NCI-H2029 (cell line): ENCODE results near the gene CFAP107.
A peak's percentile ranks its signal among the peaks of the same experiment; 100 is the strongest.
"Not testable (repeated sequence)": the region's sequence is repeated elsewhere in the genome, so short reads cannot be mapped to it uniquely, and the experiment has no call there.

Experiments used
- DNase-seq: peaks from one replicate; lab custom pipeline; 2025; lab: John Stamatoyannopoulos, UW

Gene CFAP107, protein sequence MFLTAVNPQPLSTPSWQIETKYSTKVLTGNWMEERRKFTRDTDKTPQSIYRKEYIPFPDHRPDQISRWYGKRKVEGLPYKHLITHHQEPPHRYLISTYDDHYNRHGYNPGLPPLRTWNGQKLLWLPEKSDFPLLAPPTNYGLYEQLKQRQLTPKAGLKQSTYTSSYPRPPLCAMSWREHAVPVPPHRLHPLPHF

DNA sequence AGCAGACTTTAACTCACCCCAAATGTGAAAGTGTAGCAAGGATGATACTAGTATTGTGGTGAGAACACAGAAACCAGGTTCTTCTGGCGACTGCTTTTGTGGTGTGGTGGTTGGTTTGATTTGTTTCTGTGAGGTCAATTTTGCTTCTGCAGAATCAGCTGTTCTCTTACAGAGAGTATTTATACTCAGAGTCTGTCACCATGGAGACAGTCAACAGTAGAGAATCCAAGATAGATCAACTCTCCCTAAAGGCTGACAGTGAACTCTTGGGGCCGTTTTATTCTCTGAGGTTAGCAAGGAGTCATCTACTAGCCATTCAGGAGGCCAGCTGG lies at the start of gene CFAP107:
TSS of gene CFAP107 (plus strand) at position 209 of the 332 bp plus-strand sequence. CDS start 231 bp downstream, outside the sequence.
- DNase-seq, result peak; percentile 61

DNA sequence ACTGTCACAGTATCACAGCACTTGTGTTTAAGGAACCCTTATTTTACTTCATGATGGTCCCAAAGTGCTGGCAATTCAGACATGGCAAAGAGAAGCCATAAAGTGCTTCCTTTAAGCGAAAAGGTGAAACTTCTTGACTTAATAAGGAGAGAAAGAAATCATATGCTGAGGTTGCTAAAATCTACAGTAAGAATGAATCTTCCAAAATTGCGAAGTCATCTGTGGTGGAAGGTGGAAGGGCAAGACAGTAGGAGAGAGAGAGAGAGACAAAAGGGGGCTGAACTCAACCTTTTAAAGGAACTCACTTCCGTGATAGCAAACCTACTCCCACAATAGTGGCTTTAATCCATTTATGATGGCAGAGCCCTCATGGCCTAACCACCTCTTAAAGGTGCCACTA lies 49.3 kb upstream of the CFAP107 start:
- no peak for DNase-seq

DNA sequence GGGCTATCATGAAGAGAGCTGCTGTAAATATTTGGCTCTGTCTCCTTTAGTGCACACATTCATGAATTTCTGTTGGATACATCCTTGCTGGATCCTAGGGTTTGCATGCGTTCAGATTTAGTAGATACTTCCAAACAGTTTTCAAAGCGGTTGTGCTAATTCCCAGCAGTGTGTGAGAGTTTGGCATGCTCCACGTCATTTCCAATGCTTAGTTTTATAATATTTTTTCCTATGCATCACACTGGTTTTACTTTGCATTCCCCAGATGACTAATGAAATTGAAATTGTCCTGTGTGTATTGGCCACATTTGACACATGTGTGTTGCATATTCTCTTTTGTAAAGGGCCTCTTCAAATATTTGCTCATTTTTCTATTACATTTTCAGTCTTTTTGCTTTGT lies 48.6 kb upstream of the CFAP107 start:
- no peak for DNase-seq

DNA sequence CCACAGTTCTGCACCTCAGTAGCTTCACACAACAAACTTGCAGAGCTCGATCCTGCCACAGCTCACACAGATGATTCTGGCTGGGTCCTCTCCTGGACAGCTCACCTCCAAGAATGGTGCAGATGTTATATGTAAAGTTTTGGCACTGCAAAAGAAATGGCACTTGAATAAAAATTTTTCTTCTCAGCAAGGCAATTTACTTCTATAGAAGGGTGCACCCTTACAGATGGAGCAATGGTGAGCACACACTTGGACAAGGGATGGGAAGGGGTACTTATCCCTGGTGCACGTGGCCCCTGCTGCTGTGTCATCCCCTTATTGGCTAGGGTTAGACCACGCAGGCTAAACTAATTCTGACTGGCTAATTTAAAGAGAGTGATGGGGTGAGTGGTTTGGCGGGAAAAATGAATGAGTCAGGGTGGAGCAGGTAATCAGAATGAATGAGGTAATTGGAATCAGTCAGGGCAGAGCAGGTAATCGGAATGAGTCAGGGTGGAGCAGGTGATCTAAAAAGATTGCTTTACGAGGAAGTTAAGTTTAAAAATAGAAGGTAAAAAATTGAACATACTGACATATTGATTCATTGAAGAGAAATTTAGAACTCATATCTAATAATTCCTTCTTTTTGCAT lies 42.1 kb upstream of the CFAP107 start:
- no peak for DNase-seq

DNA sequence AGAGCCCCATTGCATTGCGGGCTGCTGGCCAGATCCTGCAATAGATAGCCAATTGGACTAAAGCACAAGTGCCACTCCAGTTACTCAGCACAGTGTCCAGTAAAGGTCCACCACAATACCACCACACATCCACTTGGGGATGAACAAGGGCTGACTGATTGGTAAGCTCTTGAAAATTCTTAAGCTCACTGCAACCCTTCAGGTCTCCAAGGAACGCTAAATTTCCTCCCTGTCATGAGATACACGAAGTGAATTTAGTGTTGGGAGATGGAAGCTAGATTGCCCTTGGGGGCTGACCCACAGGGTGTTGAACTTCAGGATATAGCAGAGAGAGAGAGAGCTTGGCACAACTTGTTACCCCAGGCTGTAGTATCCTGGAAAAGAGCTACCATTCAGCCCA lies 39.9 kb upstream of the CFAP107 start:
- no peak for DNase-seq

DNA sequence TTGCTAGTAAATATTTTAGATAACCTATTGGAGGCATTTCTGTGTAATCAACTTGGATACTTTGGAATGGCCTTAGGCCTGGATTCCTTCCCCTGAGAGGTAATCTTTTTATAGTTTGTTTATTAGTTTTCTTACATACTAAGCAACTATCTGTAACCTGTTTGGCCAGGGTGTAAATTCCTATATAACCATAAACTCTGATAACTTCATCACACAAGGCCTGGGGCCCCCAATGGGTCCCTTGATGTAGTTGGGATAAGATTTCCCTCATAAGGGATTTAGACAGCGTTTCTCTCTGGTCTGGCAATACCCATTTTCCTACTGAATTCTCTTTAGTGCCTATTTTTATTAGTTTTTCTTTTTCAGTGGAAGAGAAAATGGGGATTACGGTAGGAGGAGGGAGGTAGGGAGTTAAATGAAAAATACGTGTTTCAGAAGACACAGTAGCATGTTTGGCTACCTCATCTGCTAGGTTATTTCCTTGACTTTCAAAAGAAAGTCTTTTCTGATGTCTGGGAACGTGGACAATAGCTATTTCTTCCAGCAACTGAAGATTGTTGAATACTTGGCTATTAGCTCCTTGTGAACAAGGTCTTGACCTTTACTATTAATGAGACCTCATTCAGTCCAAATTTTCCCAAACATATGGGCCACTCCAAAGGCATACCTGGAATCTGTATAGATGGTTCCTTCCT lies 37.5 kb upstream of the CFAP107 start:
- no peak for DNase-seq

DNA sequence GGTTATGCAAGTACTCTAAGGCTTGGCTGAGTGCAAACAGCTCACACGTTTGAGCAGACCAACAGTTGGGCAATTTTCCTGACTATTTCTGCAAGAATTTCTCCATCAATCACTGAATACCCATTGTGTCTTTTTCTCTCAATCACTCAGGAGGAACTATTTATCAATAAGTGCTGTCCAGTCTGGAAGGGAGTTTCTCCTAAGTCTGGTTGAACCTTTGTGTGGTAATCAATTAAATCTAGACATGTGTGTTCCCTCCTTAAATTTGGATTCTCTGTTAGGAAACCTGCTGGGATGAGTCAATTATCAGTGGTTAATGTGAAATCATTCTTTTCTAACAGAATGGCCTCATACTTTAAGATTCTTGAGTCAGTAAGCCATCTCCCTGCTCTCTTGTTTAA lies 36.9 kb upstream of the CFAP107 start:
- no peak for DNase-seq

DNA sequence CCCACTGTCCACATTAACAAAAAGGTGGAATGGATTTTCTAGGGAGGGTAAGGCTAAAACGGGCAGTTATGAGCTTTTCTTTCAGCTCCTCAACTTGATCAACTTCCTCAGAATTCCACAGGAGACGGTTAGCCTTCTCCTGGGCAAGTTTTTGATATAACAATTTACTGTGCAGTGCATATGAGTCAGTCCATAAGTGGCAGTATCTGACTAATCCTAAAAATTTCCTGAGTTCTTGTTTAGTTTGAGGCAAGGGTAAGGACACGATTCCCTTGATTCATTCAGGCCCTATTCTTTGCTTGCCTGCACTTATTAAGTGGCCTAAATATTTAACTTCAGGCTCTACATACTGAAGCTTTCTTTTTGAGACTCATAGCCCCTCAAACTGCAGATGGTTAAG lies 36.3 kb upstream of the CFAP107 start:
- no peak for DNase-seq

DNA sequence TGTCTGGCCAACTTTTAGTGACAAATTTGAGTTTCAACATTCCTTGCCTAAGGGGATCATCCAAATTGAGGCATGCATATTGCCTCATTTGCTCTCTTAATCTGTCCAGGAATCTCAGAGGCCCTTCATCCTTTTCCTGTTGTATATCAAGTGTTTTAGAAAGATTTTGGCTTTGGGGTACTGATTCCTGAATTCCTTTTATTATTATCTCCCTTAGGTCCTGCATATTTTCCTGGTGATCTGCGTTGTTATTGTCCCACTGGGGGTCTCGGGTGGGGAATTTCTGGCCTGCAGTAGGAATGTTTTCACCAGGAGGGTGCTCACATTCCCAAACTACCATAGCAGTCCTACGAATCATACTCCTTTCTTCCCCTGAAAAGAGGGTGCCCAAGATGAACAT lies 34.5 kb upstream of the CFAP107 start:
- DNase-seq, result no peak

DNA sequence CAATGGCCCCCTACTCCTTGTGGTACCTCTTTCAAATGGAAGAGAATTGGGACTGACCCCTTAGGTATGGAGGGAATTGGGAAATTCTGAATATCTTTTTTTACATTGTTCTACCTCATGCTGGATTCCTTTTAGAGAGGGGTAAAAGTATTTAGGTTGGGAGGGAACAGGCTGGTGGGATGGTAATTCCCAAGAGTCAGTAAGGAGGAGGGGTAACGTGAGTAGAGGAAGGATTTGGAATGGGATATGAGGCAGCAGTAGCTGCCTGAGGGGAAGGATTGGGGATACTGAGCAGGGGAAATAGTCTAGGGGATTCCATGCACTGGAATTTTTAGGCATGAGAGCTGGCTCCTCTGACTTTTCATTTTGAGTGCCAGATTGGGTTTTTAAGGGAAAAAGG lies 33.9 kb upstream of the CFAP107 start:
- no peak for DNase-seq

DNA sequence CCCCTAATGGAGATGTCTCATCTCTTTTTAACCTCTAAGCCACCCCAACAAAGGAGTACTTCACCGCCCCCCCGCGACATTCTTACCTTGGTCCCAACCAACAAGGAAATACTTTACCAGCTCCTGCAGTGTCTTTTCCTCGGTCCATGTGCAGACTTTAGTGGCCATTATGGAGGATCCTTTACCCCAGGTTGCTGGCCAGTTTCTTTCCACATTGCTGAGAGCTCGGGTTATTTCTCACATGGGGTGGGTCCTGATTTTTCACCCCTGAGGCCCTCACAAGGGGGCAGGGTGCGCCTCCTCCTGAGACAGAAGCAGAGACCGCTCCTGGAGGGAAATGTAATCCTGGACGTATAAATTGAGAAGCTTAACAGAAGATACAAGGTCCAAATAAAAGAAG lies 33.1 kb upstream of the CFAP107 start:
- DNase-seq, result no peak

DNA sequence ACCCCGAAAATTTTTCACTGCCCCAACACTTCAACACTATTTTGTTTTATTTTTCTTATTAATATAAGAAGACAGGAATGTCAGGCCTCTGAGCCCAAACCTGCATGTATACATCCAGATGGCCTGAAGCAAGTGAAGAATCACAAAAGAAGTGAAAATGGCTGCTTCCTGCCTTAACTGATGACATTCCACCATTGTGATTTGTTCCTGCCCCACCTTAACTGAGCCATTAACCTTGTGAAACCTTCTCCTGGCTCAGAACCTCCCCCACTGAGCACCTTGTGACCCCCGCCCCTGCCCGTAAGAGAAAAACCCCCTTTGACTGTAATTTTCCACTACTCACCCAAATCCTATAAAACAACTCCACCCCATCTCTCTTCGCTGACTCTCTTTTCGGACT lies 32.3 kb upstream of the CFAP107 start:
- not testable (repeated sequence) for DNase-seq

DNA sequence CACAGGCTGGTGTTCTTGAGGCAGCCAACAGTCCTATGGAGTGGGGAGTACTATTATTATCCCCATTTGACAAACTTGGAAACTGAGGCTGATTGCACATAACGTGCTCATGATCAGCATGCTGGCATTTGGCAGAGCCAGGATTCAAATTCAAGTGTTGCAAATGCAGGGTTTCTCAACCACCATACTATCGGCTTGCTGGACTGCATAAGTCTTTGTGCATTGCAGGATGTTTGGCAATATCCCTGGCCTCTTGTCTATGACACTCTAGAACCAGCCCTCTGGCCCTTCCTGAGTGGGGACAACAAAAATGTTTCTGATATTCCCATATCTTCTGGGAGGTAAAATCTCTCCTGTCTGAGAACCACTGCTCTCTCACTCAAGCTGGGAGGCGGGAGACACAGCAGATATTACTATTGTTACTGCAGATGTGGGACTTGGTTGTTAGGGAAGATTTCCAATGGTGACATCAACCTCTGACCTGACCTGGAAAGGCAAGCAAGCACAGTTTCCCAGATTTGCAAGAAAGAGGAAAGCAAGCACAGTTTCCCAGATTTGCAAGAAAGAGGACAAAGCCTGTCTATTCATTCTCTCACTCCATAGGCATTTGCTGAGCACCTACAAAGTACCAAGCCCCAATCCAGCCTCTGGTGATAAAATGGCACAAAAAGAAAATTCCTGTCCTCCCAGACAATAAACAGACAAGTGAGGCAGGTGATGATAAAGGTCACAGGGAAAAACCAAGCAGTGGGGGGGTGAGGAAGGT lies 31.1 kb upstream of the CFAP107 start:
- DNase-seq, result no peak

DNA sequence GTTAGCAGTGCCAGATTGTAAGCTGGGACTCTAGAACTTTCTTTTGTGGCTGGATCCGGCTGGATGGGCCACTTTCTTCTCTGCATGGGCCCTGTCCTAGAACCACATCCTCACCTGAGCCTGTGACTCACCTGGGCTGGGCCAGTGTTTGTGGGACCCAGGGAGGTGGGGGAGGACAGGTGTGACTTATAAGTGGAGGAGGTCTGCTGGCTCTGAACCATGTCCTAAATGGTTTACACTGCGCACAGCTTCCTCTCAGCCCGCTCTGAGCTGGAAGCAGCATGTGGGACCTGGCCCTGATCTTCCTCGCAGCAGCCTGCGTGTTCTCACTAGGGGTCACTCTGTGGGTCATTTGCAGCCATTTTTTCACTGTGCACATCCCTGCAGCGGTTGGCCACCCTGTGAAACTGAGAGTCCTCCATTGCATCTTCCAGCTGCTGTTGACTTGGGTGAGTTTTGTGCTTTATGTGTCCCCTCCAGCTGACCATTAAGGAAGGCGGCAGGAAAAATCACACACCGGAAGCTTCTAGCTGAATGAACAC lies 30.0 kb upstream of the CFAP107 start, which contains the start of gene AADACL3:
TSS of gene AADACL3 (plus strand) at position 215 of the 542 bp plus-strand sequence. CDS start at position 282, 67 bp downstream.
- no peak for DNase-seq

DNA sequence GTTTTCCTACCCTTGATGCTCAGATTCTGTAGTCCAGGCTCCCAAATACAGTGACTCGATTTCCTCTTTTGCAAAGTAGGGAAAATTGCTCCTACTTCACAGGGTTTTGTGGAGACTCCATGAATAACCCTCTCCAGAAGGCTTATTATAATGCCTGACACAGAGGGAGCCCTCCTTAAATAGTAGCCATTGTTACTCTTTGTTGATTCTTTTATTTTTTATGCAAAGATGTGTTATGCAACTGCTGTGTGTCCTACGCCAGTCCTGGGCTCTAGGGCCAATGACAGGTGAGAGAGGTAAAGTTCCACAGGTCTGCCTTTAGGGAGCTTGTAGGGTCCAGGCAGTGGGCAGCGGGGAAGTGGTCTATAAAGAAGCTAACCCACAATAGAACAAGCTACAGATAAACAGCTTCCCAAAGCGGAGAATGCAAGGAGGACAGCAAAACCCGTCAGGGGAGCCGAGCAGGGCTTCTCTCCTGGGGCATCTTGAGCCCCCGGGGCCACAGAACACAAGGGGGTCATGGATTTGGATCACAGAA lies 28.6 kb upstream of the CFAP107 start:
- DNase-seq, result no peak

DNA sequence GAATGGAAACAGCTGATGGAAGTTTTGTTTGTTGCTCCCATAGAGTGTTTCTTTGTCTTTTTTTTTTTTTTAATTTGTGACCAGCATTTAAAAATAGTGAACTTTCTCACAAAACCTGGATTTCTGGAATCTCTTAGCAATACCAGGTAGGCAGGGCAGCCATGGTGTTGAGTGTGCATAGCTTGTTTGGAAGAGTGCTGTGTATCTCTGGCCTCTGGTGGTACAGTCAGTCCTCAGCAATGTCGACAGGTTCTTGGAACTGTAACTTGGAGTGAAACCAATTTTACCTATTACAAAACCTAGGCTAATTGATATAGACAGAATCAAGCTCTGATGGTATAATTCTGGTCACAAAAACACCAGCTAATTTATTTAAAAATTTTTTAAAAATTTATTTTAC lies 23.4 kb upstream of the CFAP107 start:
- DNase-seq, result no peak

DNA sequence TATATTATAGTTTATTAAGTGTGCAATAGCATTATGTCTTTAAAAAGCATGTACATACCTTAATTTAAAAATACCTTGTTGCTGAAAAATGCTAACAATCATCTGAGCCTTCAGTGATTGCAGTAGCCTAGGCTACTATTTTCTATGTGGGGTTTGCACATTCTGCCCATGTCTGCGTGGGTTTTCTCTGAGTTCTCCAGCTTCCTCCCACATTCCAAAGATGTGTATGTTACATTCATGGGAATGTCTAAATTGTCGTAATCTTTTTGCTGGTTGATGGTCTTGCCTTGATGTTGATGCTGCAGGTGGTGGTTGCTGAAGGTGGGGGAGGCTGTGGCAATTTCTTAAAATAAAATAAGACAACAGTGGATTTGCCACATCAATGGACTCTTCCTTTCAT lies 17.6 kb upstream of the CFAP107 start:
- DNase-seq, result no peak

DNA sequence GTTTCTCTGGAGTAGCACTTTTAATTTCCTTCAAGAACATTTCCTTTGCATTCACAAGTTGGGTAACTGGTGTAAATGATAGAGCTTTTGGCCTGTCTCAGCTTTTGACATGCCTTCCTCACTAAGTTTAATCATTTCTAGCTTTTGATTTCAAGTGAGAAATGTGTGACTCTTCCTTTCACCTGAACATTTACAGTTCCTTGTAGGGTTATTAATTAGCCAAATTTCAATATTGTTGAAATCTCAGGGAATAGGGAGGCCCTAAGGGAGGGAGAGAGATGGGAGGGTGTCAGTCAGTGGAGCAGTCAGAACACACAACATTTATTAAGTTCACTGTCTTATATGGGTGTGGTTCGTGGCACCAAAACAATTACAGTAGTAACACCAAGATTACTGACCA lies 15.8 kb upstream of the CFAP107 start:
- DNase-seq, result no peak

DNA sequence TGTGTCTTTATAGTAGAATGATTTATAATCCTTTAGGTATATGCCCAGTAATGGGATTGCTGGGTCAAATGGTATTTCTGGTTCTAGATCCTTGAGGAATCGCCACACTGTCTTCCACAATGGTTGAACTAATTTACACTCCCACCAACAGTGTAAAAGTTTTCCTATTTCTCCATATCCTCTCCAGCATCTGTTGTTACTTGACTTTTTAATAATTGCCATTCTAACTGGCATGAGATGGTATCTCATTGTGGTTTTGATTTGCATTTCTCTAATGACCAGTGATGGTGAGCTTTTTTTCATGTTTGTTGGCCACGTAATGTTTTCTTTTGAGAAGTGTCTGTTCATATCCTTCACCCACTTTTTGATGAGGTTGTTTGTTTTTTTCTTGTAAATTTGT lies 14.9 kb upstream of the CFAP107 start:
- DNase-seq, result not testable (repeated sequence)

DNA sequence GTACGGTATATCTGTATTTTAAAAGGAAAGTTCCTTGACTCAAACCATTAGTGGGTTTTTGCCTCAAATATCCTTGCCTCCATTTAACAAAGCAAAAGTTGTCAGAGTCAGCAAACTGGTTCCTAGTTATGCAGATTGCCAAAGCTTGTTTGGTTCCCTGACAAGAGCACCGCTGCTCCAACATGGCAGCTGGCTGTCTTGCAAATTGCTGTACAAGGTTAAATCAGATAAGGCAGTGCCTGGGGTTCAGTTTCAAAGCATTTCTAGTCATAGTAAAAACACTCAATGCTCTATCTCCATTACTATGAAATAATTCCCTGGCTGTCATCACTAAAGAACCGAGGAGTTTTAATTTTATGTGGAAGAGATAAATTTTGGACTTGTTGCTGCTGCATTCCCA lies 11.3 kb upstream of the CFAP107 start:
- no peak for DNase-seq

DNA sequence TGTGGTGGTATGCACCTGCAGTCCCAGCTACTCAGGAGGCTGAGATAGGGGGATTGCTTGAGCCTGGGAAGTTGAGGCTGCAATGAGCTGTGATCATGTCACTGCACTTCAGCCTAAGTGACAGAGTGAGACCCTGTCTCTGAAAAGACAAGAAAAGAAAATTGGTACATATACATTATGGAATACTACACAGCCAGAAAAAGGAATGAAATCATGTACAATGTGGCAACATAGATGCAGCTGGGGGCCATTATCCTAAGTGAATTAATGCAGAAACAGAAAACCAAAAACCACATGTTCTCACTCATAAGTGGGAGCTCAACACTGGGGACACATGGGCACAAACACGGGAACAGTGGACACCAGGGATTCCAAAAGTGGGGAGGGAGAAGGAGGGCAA lies 7.1 kb upstream of the CFAP107 start:
- DNase-seq, result no peak

DNA sequence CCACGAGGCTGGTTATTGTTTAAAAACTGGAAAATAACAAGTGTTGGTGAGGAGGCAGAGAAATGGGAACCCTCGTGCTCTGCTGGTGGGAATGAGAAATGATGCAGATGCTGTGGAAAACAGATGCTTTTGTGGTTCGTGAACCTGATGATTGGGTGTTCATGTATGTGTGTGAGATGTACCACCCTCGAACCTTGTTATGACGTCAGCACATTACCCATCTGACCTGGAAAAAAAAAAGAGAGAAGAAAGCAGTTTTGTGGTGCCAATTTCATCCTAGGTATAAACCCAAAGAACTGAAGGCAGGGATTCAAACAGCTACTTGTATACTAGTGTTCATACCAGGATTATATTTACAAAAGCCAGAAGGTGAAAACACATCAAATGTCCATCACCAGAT lies 6.4 kb upstream of the CFAP107 start:
- DNase-seq, result no peak
